HG03442 (cell line): ENCODE results near the gene INTS14.

Source experiments
- ATAC-seq: cut with Tn5 transposase; IDR thresholded peaks from one replicate; pipeline ENCODE4 v1.9.1; 2021; ENCODE audit warnings: mild to moderate bottlenecking, moderate library complexity; ENCODE audit not compliant: unreplicated experiment

Gene INTS14

DNA sequence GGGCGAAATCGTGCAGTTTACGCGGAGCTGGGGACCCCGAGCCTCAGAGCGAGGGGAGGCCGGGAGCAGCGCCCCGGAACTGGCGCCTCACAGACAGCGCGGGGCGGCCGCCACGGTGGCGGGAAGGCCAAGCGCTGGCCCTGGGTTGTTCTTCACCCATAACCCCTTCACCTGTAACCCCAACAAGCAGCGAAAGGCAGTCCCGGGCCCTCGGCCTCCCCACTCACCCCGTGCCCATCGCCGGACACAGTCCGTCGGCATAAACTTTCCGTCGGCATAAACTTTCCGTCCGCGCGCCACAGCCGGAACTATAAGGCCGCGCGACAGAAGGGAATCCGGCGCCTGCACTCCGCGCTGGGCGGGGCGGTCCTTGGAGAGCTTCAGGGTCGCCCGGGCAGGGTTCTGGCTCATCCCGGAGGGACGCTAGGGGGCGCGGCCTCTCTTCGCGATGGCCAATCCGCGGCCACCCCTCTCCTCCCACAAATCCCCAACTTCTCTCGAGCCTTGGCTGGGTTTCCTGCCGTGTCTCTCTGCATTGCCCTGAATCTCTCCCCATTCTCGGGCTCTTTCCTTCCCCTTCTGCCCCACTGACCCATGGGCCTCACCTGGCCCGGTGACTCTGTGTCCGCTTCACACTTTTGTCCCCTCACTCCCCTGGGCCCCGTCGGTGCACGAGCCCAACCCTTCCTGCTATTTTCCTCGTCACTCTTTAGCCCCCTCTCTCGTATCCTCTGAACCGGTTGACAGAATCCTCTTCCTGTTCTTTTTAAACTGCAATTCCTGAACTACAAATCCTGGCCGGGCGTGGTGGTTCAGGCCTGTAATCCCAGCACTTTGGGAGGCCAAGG is at the start of gene INTS14:
TSS of gene INTS14 (minus strand) at position 261 of the 848 bp plus-strand sequence. CDS start 3,751 bp downstream, outside the sequence.
- peak; percentile 93 for ATAC-seq

GRCh38 chr15:65659502-65660052 is 48.6 kb upstream of the INTS14 start:
- ATAC-seq, result no peak

- ATAC-seq, result no peak
These were observed 44.5 kb upstream of the INTS14 start for GRCh38 chr15:65655457-65655856.

DNA sequence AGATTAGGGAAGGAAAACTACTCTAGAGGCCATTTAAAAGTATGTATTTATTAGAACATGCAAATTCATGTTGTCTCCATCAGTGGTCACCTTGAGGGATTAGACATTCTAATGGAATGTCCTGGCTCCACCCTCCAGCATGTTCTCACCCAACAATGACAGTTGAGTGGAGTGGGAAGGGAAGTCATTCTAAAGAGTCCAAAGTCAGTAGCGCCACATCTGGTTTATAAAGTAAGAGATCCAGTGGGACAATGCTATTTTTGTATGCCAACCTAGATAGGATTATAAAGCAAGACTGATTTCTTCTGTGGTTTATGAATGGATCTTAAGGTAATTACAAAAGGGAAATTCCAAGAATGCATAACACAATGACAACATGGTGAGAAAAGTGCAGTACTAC is 44.1 kb upstream of the INTS14 start:
- no peak for ATAC-seq

GRCh38 chr15:65653801-65654521 is 43.0 kb upstream of the INTS14 start:
- ATAC-seq, result no peak

- no peak for ATAC-seq
These were observed 42.4 kb upstream of the INTS14 start for GRCh38 chr15:65653341-65653740.

DNA sequence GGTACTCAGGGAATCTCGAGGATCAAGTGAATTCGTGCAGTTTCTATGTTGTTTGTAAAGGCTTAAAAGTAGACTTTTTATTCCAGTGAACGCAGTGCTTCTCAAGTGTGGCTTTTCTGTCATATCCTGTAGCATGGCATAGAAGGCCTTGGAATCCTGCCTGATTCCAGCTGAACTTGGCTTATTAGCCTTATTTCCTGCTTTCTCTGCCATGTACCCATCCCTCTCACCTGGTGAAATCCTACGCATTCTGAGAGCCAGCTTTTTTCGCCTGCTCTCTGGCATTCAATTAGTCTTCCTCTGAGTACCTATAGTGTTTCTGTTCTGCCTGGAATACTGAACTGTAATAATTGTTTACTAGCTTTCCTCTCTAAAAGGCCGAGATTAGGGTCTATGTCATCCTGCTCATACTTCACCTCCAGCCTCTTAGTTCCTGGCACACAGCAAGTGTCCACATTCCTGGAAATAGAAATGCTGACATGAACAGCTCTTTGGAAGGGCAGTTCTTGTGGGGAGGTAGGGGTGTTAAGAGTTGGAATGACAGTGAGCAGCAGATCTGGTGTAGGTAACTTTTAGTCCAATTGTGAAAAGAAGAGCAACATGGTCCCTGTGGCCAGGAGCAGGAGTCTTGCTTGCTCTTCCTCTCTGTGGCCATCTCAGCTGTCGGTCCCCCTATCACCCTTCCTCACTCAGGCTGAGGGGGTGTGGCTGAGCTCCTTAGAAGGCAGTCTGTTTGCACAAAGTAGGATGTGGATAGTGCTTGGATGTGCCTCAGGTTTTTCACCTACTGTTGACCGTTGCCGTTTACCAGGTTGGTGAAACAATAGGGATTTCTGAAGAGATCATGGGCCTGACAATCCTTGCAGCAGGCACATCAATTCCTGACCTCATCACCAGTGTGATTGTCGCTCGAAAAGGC is 41.2 kb upstream of the INTS14 start:
- no peak for ATAC-seq

DNA sequence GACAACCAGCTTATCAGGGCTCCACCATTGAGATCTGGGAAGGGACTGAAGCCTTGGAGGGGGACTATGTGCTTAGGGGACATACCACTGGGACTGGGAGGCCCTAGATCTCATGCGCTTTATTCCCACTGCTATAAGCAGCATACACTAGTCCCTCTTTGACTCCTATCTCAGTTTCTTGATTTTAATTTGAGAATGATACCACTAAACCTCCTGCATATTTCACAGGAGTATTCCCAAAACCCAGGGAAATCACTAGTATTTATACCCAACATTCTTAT is 40.1 kb upstream of the INTS14 start:
- ATAC-seq, result no peak

DNA sequence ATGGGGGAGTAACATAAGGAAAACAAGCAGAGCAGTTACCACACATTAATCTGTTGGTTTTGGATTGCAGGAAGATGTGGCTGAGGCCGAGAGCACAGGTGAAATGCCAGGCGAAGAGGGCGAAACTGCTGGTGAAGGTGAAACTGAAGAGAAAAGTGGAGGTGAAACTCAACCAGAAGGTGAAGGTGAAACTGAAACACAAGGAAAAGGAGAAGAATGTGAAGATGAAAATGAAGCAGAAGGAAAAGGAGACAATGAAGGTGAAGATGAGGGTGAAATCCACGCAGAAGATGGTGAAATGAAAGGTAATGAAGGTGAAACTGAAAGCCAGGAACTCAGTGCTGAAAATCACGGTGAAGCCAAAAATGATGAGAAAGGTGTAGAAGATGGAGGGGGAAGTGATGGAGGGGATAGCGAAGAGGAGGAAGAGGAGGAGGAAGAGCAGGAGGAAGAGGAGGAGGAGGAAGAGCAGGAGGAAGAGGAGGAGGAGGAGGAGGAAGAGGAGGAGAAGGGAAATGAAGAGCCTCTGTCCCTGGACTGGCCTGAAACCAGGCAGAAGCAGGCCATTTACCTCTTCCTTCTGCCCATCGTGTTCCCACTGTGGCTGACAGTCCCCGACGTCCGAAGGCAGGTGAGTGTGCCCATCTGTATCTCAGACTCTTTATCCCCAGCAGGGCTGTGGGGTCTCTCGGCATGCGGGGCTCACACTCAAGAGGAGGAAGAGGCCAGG is 39.5 kb upstream of the INTS14 start:
- ATAC-seq, result no peak

GRCh38 chr15:65646486-65646885 is 35.6 kb upstream of the INTS14 start:
- ATAC-seq, result no peak

DNA sequence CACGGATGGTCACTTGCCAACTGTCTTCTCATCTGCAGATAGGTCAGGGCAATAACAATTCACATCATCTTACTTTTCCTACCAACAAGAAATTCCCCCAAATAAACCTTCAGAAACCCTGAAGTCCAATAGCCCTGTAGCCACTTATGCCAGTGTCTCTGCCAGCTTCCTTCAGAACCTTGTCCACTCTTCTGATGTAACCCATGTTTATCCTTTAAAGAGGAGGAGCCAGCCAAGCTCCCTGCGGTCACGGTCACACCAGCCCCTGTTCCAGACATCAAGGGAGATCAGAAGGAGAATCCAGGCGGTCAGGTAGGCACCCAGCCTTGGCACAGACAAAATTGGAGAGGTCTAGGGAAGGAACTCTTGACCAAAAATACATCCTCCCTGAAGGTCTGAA is 34.5 kb upstream of the INTS14 start:
- no peak for ATAC-seq

DNA sequence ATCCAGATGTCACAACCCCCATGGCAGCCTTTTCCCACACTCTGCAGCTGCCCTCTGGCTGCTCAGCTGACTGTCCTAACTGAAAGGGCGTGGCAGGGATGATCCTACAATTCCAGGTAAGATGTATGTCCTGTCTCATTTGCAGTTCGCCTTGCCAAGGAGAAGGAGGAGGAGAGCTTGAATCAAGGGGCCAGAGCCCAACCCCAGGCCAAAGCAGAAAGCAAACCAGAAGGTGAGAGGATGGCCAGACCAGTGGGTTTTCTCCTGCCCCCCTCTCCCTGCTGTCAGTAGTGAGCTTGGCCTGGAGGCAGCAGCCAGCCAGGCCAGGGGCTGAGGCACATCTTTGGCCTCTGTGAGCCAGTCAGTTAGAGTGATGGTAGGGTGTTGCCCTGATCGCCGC is 33.4 kb upstream of the INTS14 start:
- no peak for ATAC-seq

GRCh38 chr15:65642594-65642993 is 31.7 kb upstream of the INTS14 start:
- ATAC-seq, result no peak

DNA sequence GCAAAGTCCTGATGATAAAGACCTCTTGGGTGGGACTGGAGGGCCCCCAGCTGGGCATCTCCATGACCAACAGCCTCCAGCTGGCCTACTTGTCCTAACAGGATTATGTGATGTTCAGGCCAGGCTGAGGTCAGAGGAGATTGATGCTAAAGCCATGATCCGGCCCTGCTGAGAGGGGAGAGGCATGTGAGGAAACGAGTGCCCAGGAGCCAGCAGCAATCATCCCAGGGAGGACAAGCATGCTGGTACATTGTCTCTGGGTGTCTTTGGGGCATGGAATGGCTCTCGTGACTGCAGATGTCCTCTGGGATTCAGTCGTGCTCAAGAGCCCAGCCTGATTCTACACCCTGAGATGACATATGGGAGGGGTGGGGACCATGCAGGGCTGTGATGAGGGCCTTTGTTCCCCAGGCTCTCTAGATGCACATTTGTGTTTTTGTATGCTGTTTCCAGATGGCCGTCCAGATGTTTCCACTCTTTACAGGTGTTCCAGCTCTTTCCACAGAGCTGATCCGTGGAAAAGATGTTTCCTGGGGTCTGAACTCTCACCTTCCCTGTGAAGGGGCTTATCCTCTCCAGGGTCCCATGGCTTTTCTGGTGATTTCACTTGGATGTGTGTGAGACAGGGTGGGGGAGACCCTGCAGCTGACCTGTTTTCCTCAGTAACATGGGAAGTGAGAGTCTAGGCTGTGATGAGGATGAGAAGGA is 31.0 kb upstream of the INTS14 start:
- no peak for ATAC-seq

- ATAC-seq, result no peak
These were observed 28.6 kb upstream of the INTS14 start for GRCh38 chr15:65639509-65639908.

- ATAC-seq, result no peak
These were observed 27.8 kb upstream of the INTS14 start for GRCh38 chr15:65638681-65639089.

GRCh38 chr15:65638109-65638508 is 27.2 kb upstream of the INTS14 start:
- no peak for ATAC-seq

GRCh38 chr15:65634356-65634755 is 23.4 kb upstream of the INTS14 start:
- ATAC-seq, result no peak

- no peak for ATAC-seq
These were observed 22.8 kb upstream of the INTS14 start for GRCh38 chr15:65633752-65634151.
